ENCODE measurements around the gene MRAP2. TPM values are rescaled to one million over a fixed set of nuclear protein-coding genes. Genes with fewer than 3 reads are reported as not detected.

Gene MRAP2
- total and polyA plus RNA-seq, 2 experiments from 2014 or later, result 6.1 to 13.5 TPM

DNA sequence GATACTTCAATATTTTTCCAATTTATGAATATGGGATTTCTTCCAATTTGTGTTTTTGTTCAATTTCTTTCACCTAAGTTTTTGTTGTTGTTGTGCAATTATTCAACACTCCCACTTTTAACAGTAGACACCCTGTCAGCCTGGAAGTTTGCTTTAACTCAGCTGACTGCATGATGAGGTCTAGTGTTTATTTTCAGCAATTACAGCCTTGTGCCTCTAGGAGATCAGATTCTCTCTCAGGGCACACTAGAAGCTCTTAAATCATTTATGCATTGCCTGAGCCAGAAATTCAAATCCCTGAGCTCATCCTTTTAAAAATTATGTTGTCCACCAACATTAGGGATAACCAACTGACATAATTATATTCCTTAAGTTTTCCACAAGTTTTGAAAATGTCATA lies 85.7 kb downstream of the MRAP2 start:
- Histone ChIP-seq H3F3A (replicated peaks; ENCODE audit: low read depth) (no peaks in the 10 kb centered on the region), H3K27ac (ENCODE audit: low read depth) (no peak overlapping the region), H3K4me2 (no peak overlapping the region), H2AFZ (no peak overlapping the region), H3K4me1 (ENCODE audit: insufficient read depth) (no peaks in the 10 kb centered on the region), H3K4me3 (no peak overlapping the region), H3K79me2 (replicated peaks; ENCODE audit: insufficient read depth) (no peaks in the 10 kb centered on the region), H3K27me3 (ENCODE audit: insufficient read depth) (no peaks in the 10 kb centered on the region), H3K36me3 (ENCODE audit: insufficient read depth) (no peaks in the 10 kb centered on the region), H4K20me1 (replicated peaks; ENCODE audit: insufficient read depth) (no peaks in the 10 kb centered on the region), H3K9me2 (ENCODE audit: insufficient read depth) (peaks cover 4% of the 10 kb centered on the region; the same call in 1 of the 2 replicates)
- H3K9me3 Mint-ChIP-seq, result peaks cover 5% of the 10 kb centered on the region; the same call in 1 of the 3 replicates
- DNase-seq (ENCODE audit: low spot score) (peak; percentile 27), ATAC-seq (peak; percentile 53; the same call in 2 of the 3 replicates)
- TF ChIP-seq, protein P1, sequence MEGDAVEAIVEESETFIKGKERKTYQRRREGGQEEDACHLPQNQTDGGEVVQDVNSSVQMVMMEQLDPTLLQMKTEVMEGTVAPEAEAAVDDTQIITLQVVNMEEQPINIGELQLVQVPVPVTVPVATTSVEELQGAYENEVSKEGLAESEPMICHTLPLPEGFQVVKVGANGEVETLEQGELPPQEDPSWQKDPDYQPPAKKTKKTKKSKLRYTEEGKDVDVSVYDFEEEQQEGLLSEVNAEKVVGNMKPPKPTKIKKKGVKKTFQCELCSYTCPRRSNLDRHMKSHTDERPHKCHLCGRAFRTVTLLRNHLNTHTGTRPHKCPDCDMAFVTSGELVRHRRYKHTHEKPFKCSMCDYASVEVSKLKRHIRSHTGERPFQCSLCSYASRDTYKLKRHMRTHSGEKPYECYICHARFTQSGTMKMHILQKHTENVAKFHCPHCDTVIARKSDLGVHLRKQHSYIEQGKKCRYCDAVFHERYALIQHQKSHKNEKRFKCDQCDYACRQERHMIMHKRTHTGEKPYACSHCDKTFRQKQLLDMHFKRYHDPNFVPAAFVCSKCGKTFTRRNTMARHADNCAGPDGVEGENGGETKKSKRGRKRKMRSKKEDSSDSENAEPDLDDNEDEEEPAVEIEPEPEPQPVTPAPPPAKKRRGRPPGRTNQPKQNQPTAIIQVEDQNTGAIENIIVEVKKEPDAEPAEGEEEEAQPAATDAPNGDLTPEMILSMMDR (conservative IDR thresholded peaks at IDR 0.05; ENCODE audit: low read depth in 2 of 2), result peak in 1 of 2 experiments; percentile 33; a peak in 1 of 4 replicates
- TF ChIP-seq, protein P2, sequence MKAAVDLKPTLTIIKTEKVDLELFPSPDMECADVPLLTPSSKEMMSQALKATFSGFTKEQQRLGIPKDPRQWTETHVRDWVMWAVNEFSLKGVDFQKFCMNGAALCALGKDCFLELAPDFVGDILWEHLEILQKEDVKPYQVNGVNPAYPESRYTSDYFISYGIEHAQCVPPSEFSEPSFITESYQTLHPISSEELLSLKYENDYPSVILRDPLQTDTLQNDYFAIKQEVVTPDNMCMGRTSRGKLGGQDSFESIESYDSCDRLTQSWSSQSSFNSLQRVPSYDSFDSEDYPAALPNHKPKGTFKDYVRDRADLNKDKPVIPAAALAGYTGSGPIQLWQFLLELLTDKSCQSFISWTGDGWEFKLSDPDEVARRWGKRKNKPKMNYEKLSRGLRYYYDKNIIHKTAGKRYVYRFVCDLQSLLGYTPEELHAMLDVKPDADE (IDR thresholded peaks at IDR 0.05), result no peak
- TF ChIP-seq, protein P3, sequence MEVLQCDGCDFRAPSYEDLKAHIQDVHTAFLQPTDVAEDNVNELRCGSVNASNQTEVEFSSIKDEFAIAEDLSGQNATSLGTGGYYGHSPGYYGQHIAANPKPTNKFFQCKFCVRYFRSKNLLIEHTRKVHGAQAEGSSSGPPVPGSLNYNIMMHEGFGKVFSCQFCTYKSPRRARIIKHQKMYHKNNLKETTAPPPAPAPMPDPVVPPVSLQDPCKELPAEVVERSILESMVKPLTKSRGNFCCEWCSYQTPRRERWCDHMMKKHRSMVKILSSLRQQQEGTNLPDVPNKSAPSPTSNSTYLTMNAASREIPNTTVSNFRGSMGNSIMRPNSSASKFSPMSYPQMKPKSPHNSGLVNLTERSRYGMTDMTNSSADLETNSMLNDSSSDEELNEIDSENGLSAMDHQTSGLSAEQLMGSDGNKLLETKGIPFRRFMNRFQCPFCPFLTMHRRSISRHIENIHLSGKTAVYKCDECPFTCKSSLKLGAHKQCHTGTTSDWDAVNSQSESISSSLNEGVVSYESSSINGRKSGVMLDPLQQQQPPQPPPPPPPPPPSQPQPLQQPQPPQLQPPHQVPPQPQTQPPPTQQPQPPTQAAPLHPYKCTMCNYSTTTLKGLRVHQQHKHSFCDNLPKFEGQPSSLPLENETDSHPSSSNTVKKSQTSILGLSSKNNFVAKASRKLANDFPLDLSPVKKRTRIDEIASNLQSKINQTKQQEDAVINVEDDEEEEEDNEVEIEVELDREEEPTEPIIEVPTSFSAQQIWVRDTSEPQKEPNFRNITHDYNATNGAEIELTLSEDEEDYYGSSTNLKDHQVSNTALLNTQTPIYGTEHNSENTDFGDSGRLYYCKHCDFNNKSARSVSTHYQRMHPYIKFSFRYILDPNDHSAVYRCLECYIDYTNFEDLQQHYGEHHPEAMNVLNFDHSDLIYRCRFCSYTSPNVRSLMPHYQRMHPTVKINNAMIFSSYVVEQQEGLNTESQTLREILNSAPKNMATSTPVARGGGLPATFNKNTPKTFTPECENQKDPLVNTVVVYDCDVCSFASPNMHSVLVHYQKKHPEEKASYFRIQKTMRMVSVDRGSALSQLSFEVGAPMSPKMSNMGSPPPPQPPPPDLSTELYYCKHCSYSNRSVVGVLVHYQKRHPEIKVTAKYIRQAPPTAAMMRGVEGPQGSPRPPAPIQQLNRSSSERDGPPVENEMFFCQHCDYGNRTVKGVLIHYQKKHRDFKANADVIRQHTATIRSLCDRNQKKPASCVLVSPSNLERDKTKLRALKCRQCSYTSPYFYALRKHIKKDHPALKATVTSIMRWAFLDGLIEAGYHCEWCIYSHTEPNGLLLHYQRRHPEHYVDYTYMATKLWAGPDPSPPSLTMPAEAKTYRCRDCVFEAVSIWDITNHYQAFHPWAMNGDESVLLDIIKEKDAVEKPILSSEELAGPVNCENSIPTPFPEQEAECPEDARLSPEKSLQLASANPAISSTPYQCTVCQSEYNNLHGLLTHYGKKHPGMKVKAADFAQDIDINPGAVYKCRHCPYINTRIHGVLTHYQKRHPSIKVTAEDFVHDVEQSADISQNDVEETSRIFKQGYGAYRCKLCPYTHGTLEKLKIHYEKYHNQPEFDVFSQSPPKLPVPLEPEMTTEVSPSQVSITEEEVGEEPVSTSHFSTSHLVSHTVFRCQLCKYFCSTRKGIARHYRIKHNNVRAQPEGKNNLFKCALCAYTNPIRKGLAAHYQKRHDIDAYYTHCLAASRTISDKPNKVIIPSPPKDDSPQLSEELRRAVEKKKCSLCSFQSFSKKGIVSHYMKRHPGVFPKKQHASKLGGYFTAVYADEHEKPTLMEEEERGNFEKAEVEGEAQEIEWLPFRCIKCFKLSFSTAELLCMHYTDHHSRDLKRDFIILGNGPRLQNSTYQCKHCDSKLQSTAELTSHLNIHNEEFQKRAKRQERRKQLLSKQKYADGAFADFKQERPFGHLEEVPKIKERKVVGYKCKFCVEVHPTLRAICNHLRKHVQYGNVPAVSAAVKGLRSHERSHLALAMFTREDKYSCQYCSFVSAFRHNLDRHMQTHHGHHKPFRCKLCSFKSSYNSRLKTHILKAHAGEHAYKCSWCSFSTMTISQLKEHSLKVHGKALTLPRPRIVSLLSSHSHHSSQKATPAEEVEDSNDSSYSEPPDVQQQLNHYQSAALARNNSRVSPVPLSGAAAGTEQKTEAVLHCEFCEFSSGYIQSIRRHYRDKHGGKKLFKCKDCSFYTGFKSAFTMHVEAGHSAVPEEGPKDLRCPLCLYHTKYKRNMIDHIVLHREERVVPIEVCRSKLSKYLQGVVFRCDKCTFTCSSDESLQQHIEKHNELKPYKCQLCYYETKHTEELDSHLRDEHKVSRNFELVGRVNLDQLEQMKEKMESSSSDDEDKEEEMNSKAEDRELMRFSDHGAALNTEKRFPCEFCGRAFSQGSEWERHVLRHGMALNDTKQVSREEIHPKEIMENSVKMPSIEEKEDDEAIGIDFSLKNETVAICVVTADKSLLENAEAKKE (CRISPR knock-in tag; IDR thresholded peaks at IDR 0.05), result no peak
- TF ChIP-seq CREB1 (CRISPR knock-in tag; IDR thresholded peaks at IDR 0.05; ENCODE audit: low read depth), result no peak
- no peak for TF ChIP-seq POLR2AphosphoS5 (IDR thresholded peaks at IDR 0.05; ENCODE audit: low read depth)
- no peak for TF ChIP-seq JUNB (IDR thresholded peaks at IDR 0.05; ENCODE audit: unreplicated experiment)
- TF ChIP-seq, protein P4, sequence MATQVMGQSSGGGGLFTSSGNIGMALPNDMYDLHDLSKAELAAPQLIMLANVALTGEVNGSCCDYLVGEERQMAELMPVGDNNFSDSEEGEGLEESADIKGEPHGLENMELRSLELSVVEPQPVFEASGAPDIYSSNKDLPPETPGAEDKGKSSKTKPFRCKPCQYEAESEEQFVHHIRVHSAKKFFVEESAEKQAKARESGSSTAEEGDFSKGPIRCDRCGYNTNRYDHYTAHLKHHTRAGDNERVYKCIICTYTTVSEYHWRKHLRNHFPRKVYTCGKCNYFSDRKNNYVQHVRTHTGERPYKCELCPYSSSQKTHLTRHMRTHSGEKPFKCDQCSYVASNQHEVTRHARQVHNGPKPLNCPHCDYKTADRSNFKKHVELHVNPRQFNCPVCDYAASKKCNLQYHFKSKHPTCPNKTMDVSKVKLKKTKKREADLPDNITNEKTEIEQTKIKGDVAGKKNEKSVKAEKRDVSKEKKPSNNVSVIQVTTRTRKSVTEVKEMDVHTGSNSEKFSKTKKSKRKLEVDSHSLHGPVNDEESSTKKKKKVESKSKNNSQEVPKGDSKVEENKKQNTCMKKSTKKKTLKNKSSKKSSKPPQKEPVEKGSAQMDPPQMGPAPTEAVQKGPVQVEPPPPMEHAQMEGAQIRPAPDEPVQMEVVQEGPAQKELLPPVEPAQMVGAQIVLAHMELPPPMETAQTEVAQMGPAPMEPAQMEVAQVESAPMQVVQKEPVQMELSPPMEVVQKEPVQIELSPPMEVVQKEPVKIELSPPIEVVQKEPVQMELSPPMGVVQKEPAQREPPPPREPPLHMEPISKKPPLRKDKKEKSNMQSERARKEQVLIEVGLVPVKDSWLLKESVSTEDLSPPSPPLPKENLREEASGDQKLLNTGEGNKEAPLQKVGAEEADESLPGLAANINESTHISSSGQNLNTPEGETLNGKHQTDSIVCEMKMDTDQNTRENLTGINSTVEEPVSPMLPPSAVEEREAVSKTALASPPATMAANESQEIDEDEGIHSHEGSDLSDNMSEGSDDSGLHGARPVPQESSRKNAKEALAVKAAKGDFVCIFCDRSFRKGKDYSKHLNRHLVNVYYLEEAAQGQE (IDR thresholded peaks at IDR 0.05; ENCODE audit: unreplicated experiment), result no peak
- TF ChIP-seq ZNF114 (CRISPR knock-in tag; IDR thresholded peaks at IDR 0.05), result no peak
- peaks cover 6% of the 10 kb centered on the region for H3K27me3 Mint-ChIP-seq (ENCODE audit: insufficient read depth, low read depth, poor library complexity)
- H3K4me3 Mint-ChIP-seq, result no peak overlapping the region
- H3K4me1 Mint-ChIP-seq, result no peaks in the 10 kb centered on the region
- no peak overlapping the region for H3K27ac Mint-ChIP-seq
- peaks cover 14% of the 10 kb centered on the region; the same call in 2 of the 3 replicates for H3K36me3 Mint-ChIP-seq (ENCODE audit: low read depth)

Measured in GM23338 (cell line).